ENCODE results near the gene FBRS. TPM values are rescaled to one million over a fixed set of nuclear protein-coding genes. Genes with fewer than 3 reads are reported as not detected.

FBRS gene
- total and polyA plus RNA-seq, 2 experiments from 2014 or later = 22.1 to 22.9 TPM

GRCh38 chr16:30703971-30704370, 45.7 kb downstream of the FBRS start:
- Histone ChIP-seq H3K9me3 (ENCODE audit: low read depth) (no peaks in the 10 kb centered on the region), H2AFZ (no peak overlapping the region), H3K4me1 (ENCODE audit: insufficient read depth) (peaks cover 15% of the 10 kb centered on the region), H3K4me3 (no peak overlapping the region), H4K20me1 (ENCODE audit: insufficient read depth, poor library complexity, severe bottlenecking) (peaks cover 41% of the 10 kb centered on the region), H3K36me3 (replicated peaks; ENCODE audit: insufficient read depth, low read depth) (peaks cover 8% of the 10 kb centered on the region), H3K27ac (no peak overlapping the region), H3K4me2 (no peak overlapping the region), H3K27me3 (no peaks in the 10 kb centered on the region), H3K79me2 (peaks cover 75% of the 10 kb centered on the region), H3K9me2 (replicated peaks; ENCODE audit: insufficient read depth) (no peaks in the 10 kb centered on the region)
- no peak for DNase-seq (ENCODE audit: low spot score)
- TF ChIP-seq CTCF (IDR thresholded peaks at IDR 0.05; ENCODE audit: poor library complexity) (no peak), EZH2 (IDR thresholded peaks at IDR 0.05; ENCODE audit: borderline replicate concordance) (no peak), EZH2phosphoT487 (IDR thresholded peaks at IDR 0.05; ENCODE audit: low read depth, severe bottlenecking, unreplicated experiment) (no peak)
- 95% methylated on average over 10 of the region's 10 CpGs for WGBS (ENCODE audit: low lambda C conversion rate, missing lambda C conversion rate)

GRCh38 chr16:30706046-30706445, 47.8 kb downstream of the FBRS start:
- H3K27me3 ChIP-seq = no peaks in the 10 kb centered on the region
- peaks cover 8% of the 10 kb centered on the region for H3K36me3 ChIP-seq (replicated peaks; ENCODE audit: insufficient read depth, low read depth)
- no peak for TF ChIP-seq EZH2phosphoT487 (IDR thresholded peaks at IDR 0.05; ENCODE audit: low read depth, severe bottlenecking, unreplicated experiment)
- no peak for TF ChIP-seq EZH2 (IDR thresholded peaks at IDR 0.05; ENCODE audit: borderline replicate concordance)
- no peak for TF ChIP-seq CTCF (IDR thresholded peaks at IDR 0.05; ENCODE audit: poor library complexity)
- DNase-seq (ENCODE audit: low spot score) = no peak
- no peak overlapping the region for H3K27ac ChIP-seq
- H2AFZ ChIP-seq = no peak overlapping the region
- H3K9me3 ChIP-seq (ENCODE audit: low read depth) = no peaks in the 10 kb centered on the region
- H3K4me3 ChIP-seq = no peak overlapping the region
- peaks cover 57% of the 10 kb centered on the region for H3K79me2 ChIP-seq
- no peaks in the 10 kb centered on the region for H3K9me2 ChIP-seq (replicated peaks; ENCODE audit: insufficient read depth)
- 94% methylated on average over 6 of the region's 6 CpGs for WGBS (ENCODE audit: low lambda C conversion rate, missing lambda C conversion rate)
- peaks cover 20% of the 10 kb centered on the region for H4K20me1 ChIP-seq (ENCODE audit: insufficient read depth, poor library complexity, severe bottlenecking)
- H3K4me2 ChIP-seq = no peak overlapping the region
- no peaks in the 10 kb centered on the region for H3K4me1 ChIP-seq (ENCODE audit: insufficient read depth)

GRCh38 chr16:30710971-30711370, 52.7 kb downstream of the FBRS start:
- peaks cover 6% of the 10 kb centered on the region for H4K20me1 ChIP-seq (ENCODE audit: insufficient read depth, poor library complexity, severe bottlenecking)
- peaks cover 8% of the 10 kb centered on the region for H3K36me3 ChIP-seq (replicated peaks; ENCODE audit: insufficient read depth, low read depth)
- H3K27ac ChIP-seq = no peak overlapping the region
- H3K4me1 ChIP-seq (ENCODE audit: insufficient read depth) = no peaks in the 10 kb centered on the region
- H3K4me2 ChIP-seq = no peak overlapping the region
- H3K9me2 ChIP-seq (replicated peaks; ENCODE audit: insufficient read depth) = no peaks in the 10 kb centered on the region
- TF ChIP-seq EZH2phosphoT487 (IDR thresholded peaks at IDR 0.05; ENCODE audit: low read depth, severe bottlenecking, unreplicated experiment) (no peak), EZH2 (IDR thresholded peaks at IDR 0.05; ENCODE audit: borderline replicate concordance) (no peak), CTCF (IDR thresholded peaks at IDR 0.05; ENCODE audit: poor library complexity) (no peak)
- H3K27me3 ChIP-seq = no peaks in the 10 kb centered on the region
- no peaks in the 10 kb centered on the region for H3K9me3 ChIP-seq (ENCODE audit: low read depth)
- DNase-seq (ENCODE audit: low spot score) = no peak
- H3K4me3 ChIP-seq = no peak overlapping the region
- H3K79me2 ChIP-seq = peaks cover 25% of the 10 kb centered on the region
- WGBS (ENCODE audit: low lambda C conversion rate, missing lambda C conversion rate) = 92% methylated on average over 4 of the region's 4 CpGs
- H2AFZ ChIP-seq = no peak overlapping the region

- TF ChIP-seq EZH2phosphoT487 (IDR thresholded peaks at IDR 0.05; ENCODE audit: low read depth, severe bottlenecking, unreplicated experiment) (no peak), EZH2 (IDR thresholded peaks at IDR 0.05; ENCODE audit: borderline replicate concordance) (no peak), CTCF (IDR thresholded peaks at IDR 0.05; ENCODE audit: poor library complexity) (no peak)
- no peak overlapping the region for H3K27ac ChIP-seq
- no peaks in the 10 kb centered on the region for H3K4me1 ChIP-seq (ENCODE audit: insufficient read depth)
- H4K20me1 ChIP-seq (ENCODE audit: insufficient read depth, poor library complexity, severe bottlenecking) = peaks cover 7% of the 10 kb centered on the region
- no peaks in the 10 kb centered on the region for H3K27me3 ChIP-seq
- H3K4me2 ChIP-seq = no peak overlapping the region
- H3K9me2 ChIP-seq (replicated peaks; ENCODE audit: insufficient read depth) = no peaks in the 10 kb centered on the region
- H3K9me3 ChIP-seq (ENCODE audit: low read depth) = no peaks in the 10 kb centered on the region
- 100% methylated on average over 1 of the region's 1 CpG for WGBS (ENCODE audit: low lambda C conversion rate, missing lambda C conversion rate)
- no peak overlapping the region for H2AFZ ChIP-seq
- peaks cover under 1% of the 10 kb centered on the region for H3K36me3 ChIP-seq (replicated peaks; ENCODE audit: insufficient read depth, low read depth)
- no peak overlapping the region for H3K4me3 ChIP-seq
- H3K79me2 ChIP-seq = peaks cover 22% of the 10 kb centered on the region
- DNase-seq (ENCODE audit: low spot score) = no peak
Observed at GRCh38 chr16:30711712-30712111, 53.5 kb downstream of the FBRS start.
